ENCODE results near the gene PRDX6.

Gene PRDX6

GRCh38 chr1:173506437-173506836, 29.3 kb downstream of the PRDX6 start:
- H3K4me1 ChIP-seq (ENCODE audit: control insufficient read depth, insufficient read depth, low read length) = peaks cover 8% of the 10 kb centered on the region
- H3K9me3 ChIP-seq (ENCODE audit: control insufficient read depth, insufficient read depth, low read depth, low read length) = no peaks in the 10 kb centered on the region
- no peak overlapping the region for H3K27ac ChIP-seq (ENCODE audit: extremely low read depth, low read depth, low read length)
- ChIA-PET POLR2A (interaction anchor here (1.8 to 2.9 kb wide), 2 partner anchors 29 to 209 kb away, joined by 5 to 24 read pairs; partner anchors contain the start of genes KLHL20 and PRDX6), CTCF (interaction anchor here (1.0 to 2.1 kb wide), 2 partner anchors 75 to 676 kb away, joined by 3 to 9 read pairs; no protein-coding TSS in a partner anchor)
- no peak overlapping the region for H3K4me3 ChIP-seq (ENCODE audit: low read depth, low read length)
- TF ChIP-seq PBX3 (CRISPR knock-in tag; IDR thresholded peaks at IDR 0.05) (no peak), ZNF544 (tag by site-specific recombination; IDR thresholded peaks at IDR 0.05) (no peak), ZBTB17 (tag by site-specific recombination; IDR thresholded peaks at IDR 0.05) (no peak), PRDM6 (tag by site-specific recombination; IDR thresholded peaks at IDR 0.05) (no peak), ZXDB (tag by site-specific recombination; IDR thresholded peaks at IDR 0.05) (no peak), ZNF350 (tag by site-specific recombination; IDR thresholded peaks at IDR 0.05) (no peak), KLF7 (tag by site-specific recombination; IDR thresholded peaks at IDR 0.05; ENCODE audit: borderline replicate concordance) (no peak), ZNF416 (tag by site-specific recombination; IDR thresholded peaks at IDR 0.05) (no peak), ZNF248 (tag by site-specific recombination; IDR thresholded peaks at IDR 0.05) (no peak), ZNF701 (tag by site-specific recombination; IDR thresholded peaks at IDR 0.05) (no peak), ZNF426 (tag by site-specific recombination; IDR thresholded peaks at IDR 0.05) (no peak), CTCF (tag by site-specific recombination; IDR thresholded peaks at IDR 0.05) (no peak)
- no peaks in the 10 kb centered on the region for H3K36me3 ChIP-seq (ENCODE audit: control insufficient read depth in 2 of 2, insufficient read depth in 1 of 2, low read length in 2 of 2)

- H3K36me3 ChIP-seq (ENCODE audit: control insufficient read depth in 2 of 2, insufficient read depth in 1 of 2, low read length in 2 of 2) = no peaks in the 10 kb centered on the region
- no peaks in the 10 kb centered on the region for H3K9me3 ChIP-seq (ENCODE audit: control insufficient read depth, insufficient read depth, low read depth, low read length)
- peak overlapping the region; percentile 69 for H3K27ac ChIP-seq (ENCODE audit: extremely low read depth, low read depth, low read length)
- ChIA-PET CTCF (interaction anchor here (0.9 to 2.1 kb wide), 3 partner anchors 29 to 677 kb away, joined by 3 to 9 read pairs (median 7); no protein-coding TSS in a partner anchor), POLR2A (interaction anchor here (0.7 to 2.9 kb wide), 4 partner anchors 30 to 361 kb away, joined by 3 to 24 read pairs (median 4); partner anchors contain the start of genes GAS5, KLHL20, PRDX6 and ZBTB37)
- peaks cover 8% of the 10 kb centered on the region for H3K4me1 ChIP-seq (ENCODE audit: control insufficient read depth, insufficient read depth, low read length)
- H3K4me3 ChIP-seq (ENCODE audit: low read depth, low read length) = no peak overlapping the region
- no peak for TF ChIP-seq ZNF510 (tag by site-specific recombination; IDR thresholded peaks at IDR 0.05; ENCODE audit: insufficient replicate concordance)
- TF ChIP-seq ZNF639 (tag by site-specific recombination; IDR thresholded peaks at IDR 0.05) = peak; percentile 80
- peak; percentile 44; the same call in 1 of the 2 replicates for TF ChIP-seq ZNF394 (tag by site-specific recombination; IDR thresholded peaks at IDR 0.05; ENCODE audit: borderline replicate concordance)
- no peak; the same call in 1 of the 2 replicates for TF ChIP-seq KLF7 (tag by site-specific recombination; IDR thresholded peaks at IDR 0.05; ENCODE audit: borderline replicate concordance)
- TF ChIP-seq ZNF521 (tag by site-specific recombination; IDR thresholded peaks at IDR 0.05) = no peak
- no peak for TF ChIP-seq ZNF169 (tag by site-specific recombination; IDR thresholded peaks at IDR 0.05)
- no peak for TF ChIP-seq CTCF (tag by site-specific recombination; IDR thresholded peaks at IDR 0.05)
- peak; percentile 80 for TF ChIP-seq SCRT2 (tag by site-specific recombination; IDR thresholded peaks at IDR 0.05)
- no peak for TF ChIP-seq ZBTB6 (tag by site-specific recombination; IDR thresholded peaks at IDR 0.05)
- peak; percentile 88 for TF ChIP-seq ZNF398 (tag by site-specific recombination; IDR thresholded peaks at IDR 0.05)
- TF ChIP-seq RBAK (tag by site-specific recombination; IDR thresholded peaks at IDR 0.05) = no peak
- 0 out of 2 replicates have a peak, but pooled peaks have one; percentile 23 for TF ChIP-seq ZNF785 (tag by site-specific recombination; IDR thresholded peaks at IDR 0.05)
These were observed 30.2 kb downstream of the PRDX6 start for GRCh38 chr1:173507205-173507846.
